ENCODE measurements around the gene FERMT1. TPM values are rescaled to one million over a fixed set of nuclear protein-coding genes. Genes with fewer than 3 reads are reported as not detected.
A peak's percentile ranks its signal among the peaks of the same experiment; 100 is the strongest.
"Not testable (repeated sequence)": the region's sequence is repeated elsewhere in the genome, so short reads cannot be mapped to it uniquely, and the experiment has no call there.

The FERMT1 gene
- total and polyA plus RNA-seq, 2 of the 4 experiments (the other 2 are of a cell fraction): 1.8 to 2.3 TPM

GRCh38 chr20:6034134-6034969, 88.5 kb downstream of the FERMT1 start:
- no TSS peak for BruUV-seq (replicated peaks)
- no peak overlapping the region for H4K5ac ChIP-seq (ENCODE audit: low read depth, low read length)
- H4K20me1 ChIP-seq (ENCODE audit: insufficient read depth, low read length): peaks cover 7% of the 10 kb centered on the region; the same call in 1 of the 2 replicates
- ATAC-seq (ENCODE audit: low read depth): no peak; the same call in 1 of the 2 replicates
- peak overlapping the region; percentile 64; the same call in 1 of the 2 replicates for H3K18ac ChIP-seq (ENCODE audit: low read depth, low read length)
- peaks cover 13% of the 10 kb centered on the region for H3K9me1 ChIP-seq (ENCODE audit: insufficient read depth, low read length)
- no peak overlapping the region for H2AK5ac ChIP-seq (ENCODE audit: low read depth, low read length)
- H3K79me1 ChIP-seq (ENCODE audit: low read depth in 1 of 2, low read length in 2 of 2): peaks cover 21 to 37% of the 10 kb centered on the region in 2 experiments
- no peak overlapping the region for H2BK5ac ChIP-seq (ENCODE audit: low read depth, low read length, poor library complexity, severe bottlenecking)
- peak overlapping the region; percentile 54; the same call in 1 of the 2 replicates for H3K4ac ChIP-seq (ENCODE audit: low read depth, low read length)
- H3K4me2 ChIP-seq (ENCODE audit: low read depth, low read length): no peak overlapping the region
- H4K91ac ChIP-seq (ENCODE audit: insufficient read depth, low read depth, low read length): peak overlapping the region; percentile 74
- H3K4me3 ChIP-seq (ENCODE audit: insufficient read depth, low read depth, low read length): no peak overlapping the region
- peak overlapping the region; percentile 52 for H2BK120ac ChIP-seq (ENCODE audit: low read depth, low read length)
- intact Hi-C loops (cut with micrococcal nuclease): no loop called here
- H3K14ac ChIP-seq (replicated peaks; ENCODE audit: low read depth, low read length): peak overlapping the region; percentile 52; the same call in 1 of the 2 replicates
- peak overlapping the region in 1 of 2 experiments; percentile 17; a peak in 1 of 4 replicates for H4K8ac ChIP-seq (ENCODE audit: low read depth in 2 of 2, low read length in 2 of 2)
- H3K4me1 ChIP-seq (ENCODE audit: control insufficient read depth, insufficient read depth, low read length): peaks cover 6% of the 10 kb centered on the region
- in situ Hi-C loops (cut with MboI; ENCODE audit: low sequenced_read_pairs): no loop called here
- POLR2A ChIA-PET (ENCODE audit: unreplicated experiment): no interaction called here
- dilution Hi-C loops (cut with HindIII; ENCODE audit: low sequenced_read_pairs, unreplicated experiment): no loop called here
- H3K9me3 ChIP-seq (ENCODE audit: control insufficient read depth, insufficient read depth, low read length): no peaks in the 10 kb centered on the region
- TF ChIP-seq MAZ (IDR thresholded peaks at IDR 0.05; ENCODE audit: borderline replicate concordance, low read depth, low read length) (no peak), NFE2L2 (IDR thresholded peaks at IDR 0.05; ENCODE audit: low read depth, low read length) (no peak), MXI1 (IDR thresholded peaks at IDR 0.05; ENCODE audit: borderline replicate concordance, low read depth, low read length) (no peak), RCOR1 (IDR thresholded peaks at IDR 0.05; ENCODE audit: insufficient replicate concordance, low read length) (no peak), RAD21 (IDR thresholded peaks at IDR 0.05; ENCODE audit: low read length) (no peak), SMC3 (IDR thresholded peaks at IDR 0.05; ENCODE audit: low read depth, low read length) (no peak)
- peaks cover 28% of the 10 kb centered on the region for H3K36me3 ChIP-seq (ENCODE audit: control insufficient read depth, insufficient read depth, low read length)
- CTCF ChIA-PET: no interaction called here
- no peaks in the 10 kb centered on the region for H3K27me3 ChIP-seq (ENCODE audit: control insufficient read depth, insufficient read depth, low read length)
- 38 to 100% methylated on average over 1 of the region's 2 CpGs for WGBS, 2 experiments (ENCODE audit: extremely low coverage in 2 of 2, insufficient read length in 1 of 2)
- H3K23ac ChIP-seq (ENCODE audit: low read depth, low read length): no peak overlapping the region; the same call in 1 of the 2 replicates
- no peak for DNase-seq
- H3K27ac ChIP-seq (ENCODE audit: insufficient read depth, low read length): peak overlapping the region; percentile 60; the same call in 1 of the 2 replicates
- H2BK15ac ChIP-seq (ENCODE audit: low read depth, low read length): no peak overlapping the region; the same call in 2 of the 3 replicates
- no peak overlapping the region for H2BK20ac ChIP-seq (ENCODE audit: low read depth, low read length)
- no peak overlapping the region for H3K56ac ChIP-seq (ENCODE audit: extremely low read depth, insufficient read depth, low read length)
- H2AK9ac ChIP-seq (replicated peaks; ENCODE audit: low read depth, low read length, poor library complexity): no peak overlapping the region
- H2AFZ ChIP-seq (replicated peaks; ENCODE audit: low read length, poor library complexity): no peak overlapping the region
- no peak overlapping the region for H3K9ac ChIP-seq (ENCODE audit: low read depth, low read length)

GRCh38 chr20:6032907-6033306, 89.9 kb downstream of the FERMT1 start:
- DNase-seq: not testable (repeated sequence)

More at GRCh38 chr20:6032907-6033306, 89.9 kb downstream of the FERMT1 start:
- H3K14ac ChIP-seq (replicated peaks; ENCODE audit: low read depth, low read length); H3K4me1 ChIP-seq (ENCODE audit: control insufficient read depth, insufficient read depth, low read length); H2BK120ac ChIP-seq (ENCODE audit: low read depth, low read length); H3K18ac ChIP-seq (ENCODE audit: low read depth, low read length); H3K27ac ChIP-seq (ENCODE audit: insufficient read depth, low read length); H4K91ac ChIP-seq (ENCODE audit: insufficient read depth, low read depth, low read length); POLR2A ChIA-PET (ENCODE audit: unreplicated experiment); H2BK20ac ChIP-seq (ENCODE audit: low read depth, low read length); H3K9me3 ChIP-seq (ENCODE audit: control insufficient read depth, insufficient read depth, low read length); H3K23ac ChIP-seq (ENCODE audit: low read depth, low read length); in situ Hi-C loops (cut with MboI; ENCODE audit: low sequenced_read_pairs); H2AK5ac ChIP-seq (ENCODE audit: low read depth, low read length); H3K56ac ChIP-seq (ENCODE audit: extremely low read depth, insufficient read depth, low read length); H4K5ac ChIP-seq (ENCODE audit: low read depth, low read length); H4K8ac ChIP-seq (ENCODE audit: low read depth in 2 of 2, low read length in 2 of 2); dilution Hi-C loops (cut with HindIII; ENCODE audit: low sequenced_read_pairs, unreplicated experiment); CTCF ChIA-PET; H2AFZ ChIP-seq (replicated peaks; ENCODE audit: low read length, poor library complexity); H3K4me3 ChIP-seq (ENCODE audit: insufficient read depth, low read depth, low read length); H3K4me2 ChIP-seq (ENCODE audit: low read depth, low read length); H2BK5ac ChIP-seq (ENCODE audit: low read depth, low read length, poor library complexity, severe bottlenecking); H2AK9ac ChIP-seq (replicated peaks; ENCODE audit: low read depth, low read length, poor library complexity); H2BK15ac ChIP-seq (ENCODE audit: low read depth, low read length); H3K27me3 ChIP-seq (ENCODE audit: control insufficient read depth, insufficient read depth, low read length); H4K20me1 ChIP-seq (ENCODE audit: insufficient read depth, low read length); H3K9ac ChIP-seq (ENCODE audit: low read depth, low read length); BruUV-seq (replicated peaks); ATAC-seq (ENCODE audit: low read depth); H3K4ac ChIP-seq (ENCODE audit: low read depth, low read length); intact Hi-C loops (cut with micrococcal nuclease): not testable (repeated sequence)
- Histone ChIP-seq H3K36me3 (ENCODE audit: control insufficient read depth, insufficient read depth, low read length) (peaks cover 23% of the 10 kb centered on the region), H3K79me1 (ENCODE audit: low read depth in 1 of 2, low read length in 2 of 2) (peaks cover 26 to 46% of the 10 kb centered on the region in 2 experiments), H3K9me1 (ENCODE audit: insufficient read depth, low read length) (peaks cover 17% of the 10 kb centered on the region)
- no CpG with 5 or more reads among the region's 8 CpGs for WGBS, 2 experiments (ENCODE audit: extremely low coverage in 2 of 2, insufficient read length in 1 of 2)
